ENCODE data around the gene THRAP3.
A peak's percentile ranks its signal among the peaks of the same experiment; 100 is the strongest.
"Not testable (repeated sequence)": the region's sequence is repeated elsewhere in the genome, so short reads cannot be mapped to it uniquely, and the experiment has no call there.

Gene THRAP3

GRCh38 chr1:36223996-36224536, at the start of gene THRAP3:
Gene THRAP3, plus strand, starts transcription at chr1:36224443. Its CDS starts 58,121 bp downstream, at chr1:36282564.
- Mint-ChIP-seq H3K4me1 (ENCODE audit: low read depth) (peaks cover 29% of the 10 kb centered on the region), H3K27me3 (no peaks in the 10 kb centered on the region), H3K36me3 (ENCODE audit: low read depth) (peaks cover 33% of the 10 kb centered on the region), H3K9me3 (no peaks in the 10 kb centered on the region), H3K4me3 (peak within 1 kb of the TSS; percentile 88), H3K27ac (peak within 1 kb of the TSS; percentile 97)

GRCh38 chr1:36174713-36175112, 49.5 kb upstream of the THRAP3 start:
- peaks cover 55% of the 10 kb centered on the region for H3K36me3 Mint-ChIP-seq (ENCODE audit: low read depth)
- no peak overlapping the region for H3K4me3 Mint-ChIP-seq
- peak overlapping the region; percentile 8 for H3K27ac Mint-ChIP-seq
- peaks cover 4% of the 10 kb centered on the region for H3K4me1 Mint-ChIP-seq (ENCODE audit: low read depth)
- H3K27me3 Mint-ChIP-seq = no peaks in the 10 kb centered on the region
- H3K9me3 Mint-ChIP-seq = no peaks in the 10 kb centered on the region

DNA sequence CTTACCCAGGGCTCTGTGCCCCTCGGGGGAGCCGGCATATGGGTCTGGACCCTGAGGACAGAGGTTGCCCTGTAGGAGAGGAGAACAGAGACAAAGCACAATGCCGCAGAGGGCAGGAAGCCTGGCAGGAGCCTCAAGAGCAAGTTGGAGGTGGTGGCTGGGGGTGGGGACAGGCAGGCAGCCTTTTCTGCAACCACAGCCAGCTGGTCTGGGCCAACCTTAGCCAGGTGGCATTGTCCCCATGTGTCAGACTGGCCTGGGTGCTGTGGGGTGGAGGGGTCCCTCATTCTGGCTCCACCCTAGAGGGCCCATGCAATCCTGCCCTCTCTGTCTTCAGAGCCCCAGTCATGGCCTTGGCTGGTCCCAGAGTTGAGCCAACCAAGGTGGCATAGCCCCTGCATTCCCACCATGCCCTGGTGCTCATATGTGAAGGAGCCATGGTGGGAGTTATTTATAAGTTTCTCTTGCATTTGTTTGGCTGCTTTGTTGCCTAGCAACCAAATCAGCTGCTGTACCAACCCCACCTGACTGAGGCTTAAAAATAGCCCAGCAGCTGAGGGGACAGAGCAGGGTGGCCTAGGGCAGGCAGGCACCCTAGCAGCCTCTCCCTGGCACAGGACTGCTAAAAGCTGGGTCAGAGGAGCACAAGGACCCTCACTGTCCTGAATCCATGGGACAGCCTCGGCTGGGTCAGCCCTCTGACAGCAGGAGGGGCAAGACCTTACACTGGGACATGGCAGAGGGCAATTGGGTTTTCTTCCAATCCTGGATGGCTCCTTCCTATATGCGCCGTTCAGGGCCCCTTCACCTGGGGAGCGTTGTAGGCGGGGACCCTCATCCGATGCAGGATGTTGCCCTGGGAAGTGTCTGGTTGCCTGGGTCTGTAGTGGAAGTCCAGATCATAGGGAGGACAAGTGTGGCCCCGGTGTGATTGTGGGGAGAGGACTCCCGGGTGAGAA, 48.8 kb upstream of the THRAP3 start:
- Mint-ChIP-seq H3K36me3 (ENCODE audit: low read depth) (peaks cover 56% of the 10 kb centered on the region), H3K4me1 (ENCODE audit: low read depth) (peaks cover 4% of the 10 kb centered on the region), H3K9me3 (no peaks in the 10 kb centered on the region), H3K4me3 (no peak overlapping the region), H3K27ac (peak overlapping the region; percentile 8), H3K27me3 (no peaks in the 10 kb centered on the region)

DNA sequence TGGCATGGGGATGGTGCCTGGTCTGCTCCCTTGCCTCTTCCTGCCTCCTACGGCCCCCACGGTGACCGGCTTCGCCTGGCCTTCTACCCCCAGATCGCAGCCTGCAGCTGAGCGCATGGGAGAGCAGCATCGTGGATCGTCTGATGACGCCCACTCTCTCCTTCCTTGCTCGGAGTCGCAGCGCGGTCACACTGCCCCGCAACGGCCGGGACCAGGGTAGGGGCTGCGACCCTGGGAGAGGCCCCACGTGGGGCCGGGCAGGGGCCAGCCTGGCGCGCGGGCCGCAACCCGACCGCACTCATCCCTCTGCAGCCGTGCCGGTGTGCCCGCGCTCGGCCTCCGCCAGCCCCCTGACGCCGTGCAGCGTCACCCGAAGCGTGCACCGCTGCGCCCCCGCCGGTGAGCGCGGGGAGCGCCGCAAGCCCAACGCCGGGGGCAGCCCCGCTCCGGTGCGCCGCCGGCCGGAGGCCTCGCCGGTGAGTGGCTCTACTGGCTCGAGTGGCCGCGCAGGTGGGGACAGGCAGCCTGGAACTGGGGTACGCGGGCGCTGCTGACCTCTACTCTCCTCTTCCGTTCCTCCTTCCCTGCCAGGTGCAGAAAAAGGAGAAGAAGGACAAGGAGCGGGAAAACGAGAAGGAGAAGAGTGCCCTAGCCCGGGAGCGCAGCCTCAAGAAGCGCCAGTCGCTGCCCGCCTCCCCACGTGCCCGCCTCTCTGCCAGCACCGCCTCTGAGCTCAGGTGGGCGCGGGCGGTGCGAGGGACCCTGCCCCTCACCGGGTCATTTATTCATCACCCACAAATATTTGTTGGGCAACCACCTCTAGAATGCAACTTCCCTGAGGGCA, 47.9 kb upstream of the THRAP3 start:
- Mint-ChIP-seq H3K4me1 (ENCODE audit: low read depth) (peaks cover 4% of the 10 kb centered on the region), H3K4me3 (no peak overlapping the region), H3K27ac (no peak overlapping the region), H3K9me3 (no peaks in the 10 kb centered on the region), H3K36me3 (ENCODE audit: low read depth) (peaks cover 61% of the 10 kb centered on the region), H3K27me3 (no peaks in the 10 kb centered on the region)

DNA sequence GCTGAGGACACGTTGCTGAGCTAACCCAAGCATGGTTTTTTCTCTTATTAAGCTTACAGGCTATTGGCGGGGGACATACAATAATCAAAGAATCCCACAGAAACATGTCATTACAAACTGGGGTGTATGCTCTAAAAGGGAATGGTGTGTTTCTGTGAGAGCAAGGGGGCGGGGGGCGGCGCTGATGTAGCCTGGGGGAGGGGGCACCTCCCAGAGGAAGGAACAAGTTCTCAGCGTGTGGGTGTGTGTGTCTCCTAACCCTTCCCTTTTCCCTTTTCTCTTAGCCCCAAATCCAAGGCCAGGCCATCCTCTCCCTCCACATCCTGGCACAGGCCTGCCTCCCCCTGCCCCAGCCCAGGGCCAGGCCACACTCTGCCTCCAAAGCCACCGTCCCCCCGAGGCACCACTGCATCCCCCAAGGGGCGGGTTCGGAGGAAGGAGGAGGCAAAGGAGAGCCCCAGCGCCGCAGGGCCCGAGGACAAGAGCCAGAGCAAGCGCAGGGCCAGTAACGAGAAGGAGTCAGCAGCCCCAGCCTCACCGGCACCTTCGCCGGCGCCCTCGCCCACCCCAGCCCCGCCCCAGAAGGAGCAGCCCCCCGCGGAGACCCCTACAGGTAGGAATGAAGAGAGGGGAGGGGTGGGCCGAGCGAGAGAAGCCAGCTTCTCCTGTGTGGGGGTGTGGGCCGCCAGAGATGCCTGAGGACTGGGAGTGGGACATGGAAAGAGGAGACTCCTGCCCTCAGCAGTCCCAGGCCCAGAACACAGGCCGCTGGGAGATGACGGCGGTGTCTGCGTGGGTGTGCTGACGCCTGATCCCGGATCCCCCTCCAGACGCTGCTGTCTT, 46.4 kb upstream of the THRAP3 start:
- Mint-ChIP-seq H3K4me3 (no peak overlapping the region), H3K27ac (no peak overlapping the region), H3K27me3 (no peaks in the 10 kb centered on the region), H3K9me3 (no peaks in the 10 kb centered on the region), H3K4me1 (ENCODE audit: low read depth) (peaks cover under 1% of the 10 kb centered on the region), H3K36me3 (ENCODE audit: low read depth) (peaks cover 56% of the 10 kb centered on the region)

DNA sequence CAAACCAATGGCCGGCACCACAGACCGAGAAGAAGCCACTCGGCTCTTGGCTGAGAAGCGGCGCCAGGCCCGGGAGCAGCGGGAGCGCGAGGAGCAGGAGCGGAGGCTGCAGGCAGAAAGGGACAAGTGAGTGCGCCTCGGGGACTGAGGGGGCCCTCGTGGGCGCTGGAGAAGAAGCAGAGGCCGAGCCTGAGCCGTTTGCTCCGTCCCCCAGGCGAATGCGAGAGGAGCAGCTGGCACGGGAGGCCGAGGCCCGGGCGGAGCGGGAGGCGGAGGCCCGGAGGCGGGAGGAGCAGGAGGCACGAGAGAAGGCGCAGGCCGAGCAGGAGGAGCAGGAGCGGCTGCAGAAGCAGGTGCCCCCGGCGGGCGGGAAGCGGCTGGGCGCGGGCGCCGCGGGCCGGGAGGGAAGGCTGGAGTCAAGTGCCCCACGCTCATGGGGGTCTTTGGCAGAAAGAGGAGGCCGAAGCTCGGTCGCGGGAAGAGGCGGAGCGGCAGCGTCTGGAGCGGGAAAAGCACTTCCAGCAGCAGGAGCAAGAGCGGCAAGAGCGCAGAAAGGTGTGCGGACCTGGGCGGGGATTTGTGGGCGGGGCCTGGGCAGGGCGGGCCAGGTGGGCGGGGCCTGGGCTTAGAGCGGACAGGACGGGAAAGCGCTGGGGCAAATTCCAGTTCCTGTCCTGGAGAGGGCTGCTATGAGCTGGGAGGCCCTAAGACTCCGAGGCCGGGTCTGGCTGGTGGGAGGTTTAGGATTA, 45.6 kb upstream of the THRAP3 start:
- Mint-ChIP-seq H3K36me3 (ENCODE audit: low read depth) (peaks cover 54% of the 10 kb centered on the region), H3K4me3 (no peak overlapping the region), H3K4me1 (ENCODE audit: low read depth) (no peaks in the 10 kb centered on the region), H3K27me3 (no peaks in the 10 kb centered on the region), H3K27ac (no peak overlapping the region), H3K9me3 (no peaks in the 10 kb centered on the region)

- H3K27ac Mint-ChIP-seq = no peak overlapping the region
- H3K27me3 Mint-ChIP-seq = no peaks in the 10 kb centered on the region
- H3K36me3 Mint-ChIP-seq (ENCODE audit: low read depth) = peaks cover 49% of the 10 kb centered on the region
- H3K4me3 Mint-ChIP-seq = no peak overlapping the region
- no peaks in the 10 kb centered on the region for H3K4me1 Mint-ChIP-seq (ENCODE audit: low read depth)
- no peaks in the 10 kb centered on the region for H3K9me3 Mint-ChIP-seq
Measured at GRCh38 chr1:36179220-36179600, 45.0 kb upstream of the THRAP3 start.

DNA sequence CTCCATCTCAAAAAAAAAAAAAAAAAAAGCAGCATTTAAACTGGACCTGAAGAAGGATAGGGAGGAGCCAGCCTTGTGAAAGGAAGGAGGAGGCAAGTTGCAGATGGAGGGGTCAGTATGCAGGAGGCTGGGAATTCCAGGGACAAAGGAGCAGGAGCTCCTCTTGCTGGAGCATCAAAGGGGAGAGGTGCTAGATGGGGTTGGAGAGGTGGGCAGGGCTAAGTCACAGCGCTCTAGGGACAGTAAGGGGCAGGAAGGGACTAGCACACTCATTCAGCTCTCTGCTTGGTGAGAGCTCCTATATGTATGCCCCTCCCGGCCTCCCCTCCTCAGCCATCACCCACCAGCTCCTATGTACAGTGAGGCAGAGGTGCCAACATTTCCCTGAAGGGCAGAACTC, 41.5 kb upstream of the THRAP3 start:
- Mint-ChIP-seq H3K4me3 (no peak overlapping the region), H3K27me3 (no peaks in the 10 kb centered on the region), H3K4me1 (ENCODE audit: low read depth) (peaks cover 2% of the 10 kb centered on the region), H3K27ac (no peak overlapping the region), H3K9me3 (no peaks in the 10 kb centered on the region), H3K36me3 (ENCODE audit: low read depth) (peaks cover 34% of the 10 kb centered on the region)

DNA sequence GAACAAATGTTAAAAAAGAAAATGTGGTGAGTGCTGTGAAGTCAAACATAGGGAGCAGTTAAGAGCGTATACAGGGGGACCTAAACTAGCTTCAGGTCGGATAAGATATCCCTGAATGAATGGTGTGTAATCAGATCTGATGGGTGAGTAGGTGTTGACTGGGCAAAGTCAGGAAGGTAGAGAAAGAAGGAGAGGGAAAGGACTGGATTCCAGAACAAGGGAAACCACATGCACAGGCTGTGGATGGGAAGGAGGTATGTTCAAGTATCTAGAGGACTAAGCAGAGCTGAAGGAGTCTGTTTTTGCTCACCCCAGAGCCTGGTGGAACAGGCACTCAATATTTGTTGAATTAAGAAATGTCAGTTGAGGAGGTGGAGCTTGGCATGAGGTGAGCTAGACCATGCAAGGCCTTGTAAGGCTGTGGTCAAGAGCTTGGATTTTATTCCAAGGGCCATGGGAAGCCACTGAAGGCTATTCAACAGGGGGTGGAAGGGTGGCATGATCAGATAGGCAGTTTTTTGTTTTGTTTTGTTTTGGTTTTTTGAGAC, 40.9 kb upstream of the THRAP3 start:
- Mint-ChIP-seq H3K4me3 (no peak overlapping the region), H3K27ac (peak overlapping the region; percentile 49)

DNA sequence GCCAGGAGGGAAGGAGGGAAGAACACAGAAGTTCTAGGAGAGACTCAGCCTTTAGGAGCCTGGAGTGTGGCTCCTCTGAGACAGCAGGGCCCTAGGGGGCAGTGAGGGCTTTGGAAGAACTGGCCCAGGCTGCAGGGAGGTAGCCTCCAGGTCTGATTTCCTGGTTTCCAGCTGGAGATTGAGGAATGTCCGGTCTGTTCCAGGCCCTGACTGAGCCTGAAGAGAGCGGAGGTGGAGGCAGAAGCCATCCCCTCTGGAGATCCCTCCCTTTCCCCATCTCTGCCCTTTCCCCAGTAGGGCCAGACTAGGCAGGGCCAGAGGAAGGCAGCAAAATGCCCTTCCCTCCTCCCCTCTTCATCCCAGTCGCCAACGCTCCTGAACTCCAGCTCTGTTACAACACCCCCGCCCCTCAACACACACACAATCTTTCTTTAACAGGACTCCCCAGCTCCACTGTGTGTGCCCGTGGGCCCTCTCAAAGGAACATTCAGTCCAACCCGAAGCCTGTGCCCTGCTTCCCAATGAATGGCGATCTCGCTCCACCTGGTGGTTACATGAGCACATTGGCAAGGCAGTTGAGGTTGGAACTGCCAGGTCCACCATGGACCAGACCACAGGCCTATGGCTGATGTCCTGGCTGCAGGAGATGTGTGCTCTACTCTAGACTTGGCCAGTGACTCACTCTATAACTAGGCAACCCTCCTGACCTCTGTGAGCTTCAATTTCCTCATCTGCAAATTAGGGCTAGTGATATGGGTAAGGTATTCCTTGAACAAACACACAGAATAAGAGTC, 36.2 kb upstream of the THRAP3 start:
- H3K27me3 Mint-ChIP-seq = no peaks in the 10 kb centered on the region
- H3K36me3 Mint-ChIP-seq (ENCODE audit: low read depth) = peaks cover 5% of the 10 kb centered on the region
- H3K4me3 Mint-ChIP-seq = no peak overlapping the region
- H3K9me3 Mint-ChIP-seq = no peaks in the 10 kb centered on the region
- peaks cover 8% of the 10 kb centered on the region for H3K4me1 Mint-ChIP-seq (ENCODE audit: low read depth)
- H3K27ac Mint-ChIP-seq = peak overlapping the region; percentile 77

More for the DNA sequence above, 40.9 kb upstream of the THRAP3 start:
- Mint-ChIP-seq H3K9me3 (no peaks in the 10 kb centered on the region), H3K36me3 (ENCODE audit: low read depth) (peaks cover 33% of the 10 kb centered on the region), H3K4me1 (ENCODE audit: low read depth) (peaks cover 8% of the 10 kb centered on the region), H3K27me3 (no peaks in the 10 kb centered on the region)

DNA sequence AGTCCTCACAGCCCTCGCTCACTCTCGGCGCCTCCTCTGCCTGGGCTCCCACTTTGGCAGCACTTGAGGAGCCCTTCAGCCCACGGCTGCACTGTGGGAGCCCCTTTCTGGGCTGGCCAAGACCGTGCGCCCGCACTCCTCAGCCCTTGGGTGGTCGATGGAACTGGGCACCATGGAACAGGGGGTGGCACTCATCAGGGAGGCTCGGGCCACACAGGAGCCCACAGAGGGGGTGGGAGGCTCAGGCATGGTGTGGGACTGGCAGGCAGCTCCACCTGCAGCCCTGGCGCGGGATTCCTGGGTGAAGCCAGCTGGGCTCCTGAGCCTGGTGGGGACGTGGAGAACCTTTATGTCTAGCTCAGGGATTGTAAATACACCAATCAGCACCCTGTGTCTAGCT, 27.4 kb upstream of the THRAP3 start:
- H3K27ac Mint-ChIP-seq; H3K4me1 Mint-ChIP-seq (ENCODE audit: low read depth); H3K9me3 Mint-ChIP-seq; H3K36me3 Mint-ChIP-seq (ENCODE audit: low read depth); H3K27me3 Mint-ChIP-seq; H3K4me3 Mint-ChIP-seq: not testable (repeated sequence)

DNA sequence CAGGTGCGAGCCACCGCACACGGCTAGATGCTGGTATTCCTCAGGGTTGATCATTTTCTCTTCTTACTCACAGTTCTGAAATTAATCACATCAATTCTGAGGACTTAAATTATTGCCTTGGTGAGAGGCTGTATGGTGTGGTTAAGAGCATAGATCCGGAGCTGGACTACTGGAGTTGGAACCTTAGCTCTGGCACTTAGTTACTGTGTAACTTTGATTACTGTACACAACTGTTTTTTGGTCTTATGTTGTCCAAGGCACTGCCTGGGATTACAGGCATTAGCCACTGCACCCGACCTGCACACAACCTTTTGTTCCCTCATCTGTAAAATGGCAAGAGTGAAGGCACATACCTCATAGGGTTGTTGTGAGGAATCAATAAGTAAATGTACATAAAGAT, 25.6 kb upstream of the THRAP3 start:
- Mint-ChIP-seq H3K4me1 (ENCODE audit: low read depth) (no peaks in the 10 kb centered on the region), H3K9me3 (no peaks in the 10 kb centered on the region), H3K4me3 (no peak overlapping the region), H3K27me3 (peaks cover 7% of the 10 kb centered on the region), H3K36me3 (ENCODE audit: low read depth) (no peaks in the 10 kb centered on the region), H3K27ac (no peak overlapping the region)

Measured in stimulated activated naive CD8-positive, alpha-beta T cell treated with anti-CD3 and anti-CD28 coated beads, Interleukin-15, Interleukin-2, amounts not matched to agents 100 ng/mL and 50 ng/mL, for 24 hours (primary cell).